Measurements from ENCODE around the gene HGD. TPM values are rescaled to one million over a fixed set of nuclear protein-coding genes. Genes with fewer than 3 reads are reported as not detected.

HGD gene
- total RNA-seq, 2 experiments from 2014 or later: 0.16 to 0.78 TPM

DNA sequence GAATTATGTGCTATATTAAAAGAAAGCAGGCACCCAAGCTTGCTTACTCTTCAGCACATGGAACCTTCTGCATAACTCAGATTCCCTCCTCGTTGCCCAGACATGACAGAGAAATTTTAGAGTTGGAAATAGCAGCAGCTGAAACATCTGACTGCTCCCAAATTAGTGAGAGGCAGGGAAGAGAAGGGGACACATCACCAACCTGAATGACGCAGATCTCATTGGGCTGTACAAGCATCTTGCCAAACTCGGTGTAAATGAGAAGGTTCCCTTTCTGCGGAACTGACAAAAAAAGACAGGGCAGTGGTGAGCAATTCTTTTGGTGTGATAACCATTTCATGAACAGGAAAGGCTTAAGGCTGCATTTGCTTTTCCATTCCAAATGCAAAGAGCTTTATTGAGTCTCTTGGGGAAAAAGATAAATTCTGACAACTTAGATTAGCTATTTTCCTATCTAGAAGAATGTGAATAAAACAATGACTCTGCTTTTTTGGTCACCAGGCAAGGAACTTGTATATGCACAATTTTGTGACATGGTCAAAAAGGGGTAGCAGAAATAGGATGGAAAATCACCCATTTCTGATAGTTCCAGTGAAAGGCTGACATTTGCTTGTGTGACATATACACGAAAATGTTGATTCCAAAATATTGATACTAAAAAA lies 35.1 kb downstream of the HGD start:
- intact Hi-C loops (cut with micrococcal nuclease): no loop called here
- H3K9me3 Mint-ChIP-seq: no peaks in the 10 kb centered on the region
- ChIA-PET CTCF (interaction anchor here (0.9 kb wide), 1 partner anchor 86 kb away, joined by 3 read pairs; no protein-coding TSS in a partner anchor), POLR2A (no interaction called here)
- no peaks in the 10 kb centered on the region for H3K27me3 Mint-ChIP-seq
- ATAC-seq (no peak), DNase-seq (no peak)
- H3K4me1 Mint-ChIP-seq (ENCODE audit: low read depth): peaks cover 2% of the 10 kb centered on the region
- no peaks in the 10 kb centered on the region for H3K36me3 Mint-ChIP-seq (ENCODE audit: low read depth)
- TF ChIP-seq, protein P1, sequence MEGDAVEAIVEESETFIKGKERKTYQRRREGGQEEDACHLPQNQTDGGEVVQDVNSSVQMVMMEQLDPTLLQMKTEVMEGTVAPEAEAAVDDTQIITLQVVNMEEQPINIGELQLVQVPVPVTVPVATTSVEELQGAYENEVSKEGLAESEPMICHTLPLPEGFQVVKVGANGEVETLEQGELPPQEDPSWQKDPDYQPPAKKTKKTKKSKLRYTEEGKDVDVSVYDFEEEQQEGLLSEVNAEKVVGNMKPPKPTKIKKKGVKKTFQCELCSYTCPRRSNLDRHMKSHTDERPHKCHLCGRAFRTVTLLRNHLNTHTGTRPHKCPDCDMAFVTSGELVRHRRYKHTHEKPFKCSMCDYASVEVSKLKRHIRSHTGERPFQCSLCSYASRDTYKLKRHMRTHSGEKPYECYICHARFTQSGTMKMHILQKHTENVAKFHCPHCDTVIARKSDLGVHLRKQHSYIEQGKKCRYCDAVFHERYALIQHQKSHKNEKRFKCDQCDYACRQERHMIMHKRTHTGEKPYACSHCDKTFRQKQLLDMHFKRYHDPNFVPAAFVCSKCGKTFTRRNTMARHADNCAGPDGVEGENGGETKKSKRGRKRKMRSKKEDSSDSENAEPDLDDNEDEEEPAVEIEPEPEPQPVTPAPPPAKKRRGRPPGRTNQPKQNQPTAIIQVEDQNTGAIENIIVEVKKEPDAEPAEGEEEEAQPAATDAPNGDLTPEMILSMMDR (IDR thresholded peaks at IDR 0.05): no peak
- no peak overlapping the region for H3K4me3 Mint-ChIP-seq
- H3K27ac Mint-ChIP-seq: no peak overlapping the region

DNA sequence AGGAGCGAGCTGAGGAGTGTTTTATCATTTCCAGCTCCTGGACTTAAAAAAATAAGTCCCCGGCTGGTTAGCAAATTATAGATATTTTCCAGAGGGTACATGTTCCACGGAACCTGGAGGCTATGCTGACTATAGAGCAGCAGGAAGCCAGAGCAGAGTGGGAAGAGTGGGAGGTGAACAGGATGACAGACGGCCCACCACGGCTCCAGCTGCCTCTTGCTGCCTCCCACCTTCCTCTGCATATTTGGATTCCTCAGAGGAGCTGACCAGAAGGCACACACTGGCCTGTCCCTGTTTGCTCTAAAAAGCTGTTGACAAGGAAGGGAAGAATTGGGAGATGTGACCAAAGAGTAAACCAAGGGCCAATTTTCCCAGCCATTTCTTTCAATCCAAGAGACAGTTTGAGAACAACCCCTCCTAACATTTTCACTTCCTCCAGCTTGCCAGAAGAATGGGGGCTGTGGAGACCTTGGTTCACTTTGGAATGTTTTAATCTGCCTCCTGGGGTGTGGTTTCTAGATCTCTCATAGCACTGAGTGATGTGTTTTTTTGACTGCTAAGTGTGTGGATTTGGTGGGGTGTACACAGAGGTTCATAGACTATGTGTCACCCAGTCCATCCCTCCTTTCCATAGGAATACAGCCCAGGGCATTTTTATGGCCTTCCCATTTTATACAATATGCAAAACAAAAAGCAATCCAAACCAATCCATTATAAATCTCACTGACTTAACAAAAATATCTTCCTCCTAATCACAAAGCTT lies 36.8 kb downstream of the HGD start:
- TF ChIP-seq, protein P1 (IDR thresholded peaks at IDR 0.05): no peak
- Mint-ChIP-seq H3K4me3 (no peak overlapping the region), H3K9me3 (no peaks in the 10 kb centered on the region), H3K27ac (no peak overlapping the region), H3K4me1 (ENCODE audit: low read depth) (peaks cover 3% of the 10 kb centered on the region), H3K36me3 (ENCODE audit: low read depth) (no peaks in the 10 kb centered on the region), H3K27me3 (no peaks in the 10 kb centered on the region)
- POLR2A ChIA-PET: interaction anchor here (0.6 kb wide), 1 partner anchor 94 kb away, joined by 3 read pairs; no protein-coding TSS in a partner anchor
- no peak for DNase-seq
- CTCF ChIA-PET: interaction anchor here (1.3 kb wide), 1 partner anchor 84 kb away, joined by 4 read pairs; no protein-coding TSS in a partner anchor
- intact Hi-C loops (cut with micrococcal nuclease): no loop called here
- ATAC-seq: no peak

DNA sequence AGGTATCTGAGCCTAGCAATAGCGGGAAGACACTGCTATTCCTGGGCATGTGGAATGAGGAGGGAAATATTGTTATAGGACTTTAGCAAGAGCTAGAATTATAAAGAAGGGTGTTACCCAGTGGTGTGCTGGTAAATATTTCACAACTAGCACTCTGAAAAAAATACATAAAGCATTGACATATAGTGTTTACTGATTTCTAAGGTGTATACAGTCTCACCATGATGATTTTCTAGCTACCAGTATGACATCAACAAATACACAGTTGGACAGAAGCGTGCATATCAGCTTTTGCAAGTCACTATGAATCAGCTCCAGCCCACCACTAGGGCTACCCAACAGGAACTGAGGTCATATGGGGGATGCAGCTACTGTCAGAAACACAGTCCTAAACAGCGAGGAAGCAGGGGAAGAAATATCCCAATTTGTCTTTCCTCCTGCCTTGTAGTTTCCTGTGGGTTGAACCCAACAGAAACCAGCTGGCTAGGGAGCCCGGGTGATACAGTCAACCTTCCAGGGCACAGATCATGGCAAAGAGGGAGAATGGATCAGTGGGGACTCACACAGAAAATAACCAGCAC lies 39.6 kb downstream of the HGD start:
- Mint-ChIP-seq H3K4me3 (no peak overlapping the region), H3K36me3 (ENCODE audit: low read depth) (peaks cover 2% of the 10 kb centered on the region), H3K9me3 (peaks cover 2% of the 10 kb centered on the region), H3K4me1 (ENCODE audit: low read depth) (peaks cover 8% of the 10 kb centered on the region), H3K27ac (no peak overlapping the region), H3K27me3 (no peaks in the 10 kb centered on the region)
- peak; percentile 69 for ATAC-seq
- POLR2A ChIA-PET: no interaction called here
- peak; percentile 33 for DNase-seq
- intact Hi-C loops (cut with micrococcal nuclease): no loop called here
- TF ChIP-seq, protein P1 (IDR thresholded peaks at IDR 0.05): no peak
- CTCF ChIA-PET: interaction anchor here (0.6 to 1.0 kb wide), 3 partner anchors 9 to 153 kb away, joined by 3 read pairs; no protein-coding TSS in a partner anchor

DNA sequence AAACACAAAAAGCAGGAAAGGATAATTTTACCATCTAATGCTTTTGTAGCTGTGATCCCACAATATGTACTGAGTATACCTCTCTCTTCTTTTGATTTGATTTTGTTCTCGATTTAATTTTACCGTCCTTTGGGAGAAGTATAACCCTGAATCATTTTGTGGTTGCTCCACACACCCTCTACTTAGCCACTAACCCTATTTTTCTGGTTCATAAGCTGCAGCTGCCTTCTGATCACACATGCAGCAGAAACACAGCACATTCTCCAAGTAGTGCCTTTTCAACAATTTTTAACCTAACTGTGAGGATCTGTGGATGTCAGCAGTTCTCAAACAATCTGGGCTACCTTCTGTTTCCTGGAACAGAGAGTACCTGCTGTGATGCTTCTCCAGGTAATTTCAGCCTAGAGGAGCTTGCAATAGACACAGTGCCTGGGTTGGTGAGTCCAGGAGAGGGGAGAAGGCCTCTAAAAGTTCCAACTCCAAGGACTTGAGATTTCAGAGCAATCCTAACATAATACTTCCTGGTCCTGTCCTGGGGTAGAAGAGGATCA lies 40.3 kb downstream of the HGD start:
- CTCF ChIA-PET: interaction anchor here (1.0 kb wide), 1 partner anchor 12 kb away, joined by 3 read pairs; no protein-coding TSS in a partner anchor
- no peak overlapping the region for H3K27ac Mint-ChIP-seq

More for the DNA sequence above, 40.3 kb downstream of the HGD start:
- no peak overlapping the region for H3K4me3 Mint-ChIP-seq
- H3K36me3 Mint-ChIP-seq (ENCODE audit: low read depth): peaks cover 2% of the 10 kb centered on the region
- POLR2A ChIA-PET: interaction anchor here (0.7 kb wide), 1 partner anchor 15 kb away, joined by 3 read pairs; no protein-coding TSS in a partner anchor
- peaks cover 8% of the 10 kb centered on the region for H3K4me1 Mint-ChIP-seq (ENCODE audit: low read depth)
- no peak for ATAC-seq
- TF ChIP-seq, protein P1 (IDR thresholded peaks at IDR 0.05): no peak
- intact Hi-C loops (cut with micrococcal nuclease): no loop called here
- H3K9me3 Mint-ChIP-seq: peaks cover 2% of the 10 kb centered on the region
- H3K27me3 Mint-ChIP-seq: no peaks in the 10 kb centered on the region
- no peak for DNase-seq
